Right cardiac atrium (tissue), 5 donors: ENCODE data around the gene ABL2. TPM values are rescaled to one million over a fixed set of nuclear protein-coding genes. Genes with fewer than 3 reads are reported as not detected.

Experiments
- ATAC-seq, 2 donors: fragments of 200-7000 bp; cut with Tn5 transposase; one replicate each; pipeline versions ENCODE4 v1.8.0 to v1.9.1; 2020; ENCODE audit warnings: moderate library complexity in 2 of 2, mild to moderate bottlenecking in 1 of 2
- DNase-seq, 3 donors: peaks; one replicate each; pipeline ENCODE4 v3.0.0-alpha.2; 2020
- H3K27ac ChIP-seq: one replicate; pipeline ENCODE4 v1.5.1; 2013; ENCODE audit warnings: mild to moderate bottlenecking, low read length, control low read depth, moderate library complexity
- H3K27me3 ChIP-seq: one replicate; pipeline ENCODE4 v1.6.1; 2013; ENCODE audit not compliant: control insufficient read depth, insufficient read depth
- H3K4me1 ChIP-seq: one replicate; pipeline ENCODE4 v1.6.1; 2013; ENCODE audit warnings: low read length; ENCODE audit not compliant: control insufficient read depth, insufficient read depth
- H3K4me3 ChIP-seq: one replicate; pipeline ENCODE4 v1.5.1; 2013; ENCODE audit warnings: low read length, control low read depth
- H3K9me3 ChIP-seq: one replicate; pipeline ENCODE4 v1.6.1; 2013; ENCODE audit warnings: low read length; ENCODE audit not compliant: control insufficient read depth
- WGBS: extraction: QIAGEN DNeasy Blood & Tissue Kit; methylation state at CpG from one replicate; pipeline ENCODE4 v1.1.7; 2013; 5-methylcytosine and 5-hydroxymethylcytosine counted together
- intact Hi-C, 4 donors: fragments of 100-400 bp; cut with DNase I; formaldehyde crosslinking; loops; one replicate each; pipeline versions ENCODE4 v1.11.0 to v1.14.0; 2022 to 2023
- polyA plus RNA-seq: library from polyadenylated mRNA; stranded (reverse); fragments of 200-250 nt; gene quantifications from one replicate; pipeline ENCODE4 v1.2.3, GENCODE V29; 2013
- total RNA-seq, 4 donors: library from RNA; stranded (reverse); fragmentation: NEBNext Ultra II Directional; extraction: Animal tissue kit (Norgen Biotek cat#: 25700); gene quantifications; one replicate each; pipeline ENCODE4 v1.2.1, GENCODE V29; 2021
- donor health status: healthy with polysubstance abuse.
- donor health status: DM: no; HTN: yes; CAD: no.
- donor health status: DM: no; HTN: no; CAD: no.
- donor health status: DM: no; HTN: yes; CAD: no; lungs with severe emphysema.
- donor health status: DM: yes; HTN: yes; CAD: no.

The ABL2 gene
- total and polyA plus RNA-seq, 5 donors, result 3.2 to 18.4 (median 10.5) TPM

GRCh38 chr1:179108644-179109043 is 120.8 kb downstream of the ABL2 start:
- ATAC-seq, result no peak
- intact Hi-C loops, result no loop called here
- no peaks in the 10 kb centered on the region for H3K9me3 ChIP-seq
- 93% methylated on average over 2 of the region's 2 CpGs for WGBS
- H3K27me3 ChIP-seq, result no peaks in the 10 kb centered on the region
- DNase-seq, result no peak
- H3K4me1 ChIP-seq, result no peaks in the 10 kb centered on the region
- H3K4me3 ChIP-seq, result no peak overlapping the region
- no peak overlapping the region for H3K27ac ChIP-seq

- ATAC-seq (peak; percentile 62 to 74), DNase-seq (no peak)
- Histone ChIP-seq H3K27me3 (no peaks in the 10 kb centered on the region), H3K9me3 (no peaks in the 10 kb centered on the region), H3K27ac (no peak overlapping the region), H3K4me3 (no peak overlapping the region), H3K4me1 (no peaks in the 10 kb centered on the region)
- WGBS, result 62% methylated on average over 15 of the region's 15 CpGs
- intact Hi-C loops, result no loop called here
These were observed 121.5 kb downstream of the ABL2 start for GRCh38 chr1:179107706-179108629.

GRCh38 chr1:179105393-179105792 is 124.1 kb downstream of the ABL2 start:
- H3K4me1 ChIP-seq, result no peaks in the 10 kb centered on the region
- no peak overlapping the region for H3K4me3 ChIP-seq
- ATAC-seq (no peak), DNase-seq (no peak)
- no peaks in the 10 kb centered on the region for H3K9me3 ChIP-seq
- no peak overlapping the region for H3K27ac ChIP-seq
- 80% methylated on average over 7 of the region's 7 CpGs for WGBS
- intact Hi-C loops, result no loop called here
- no peaks in the 10 kb centered on the region for H3K27me3 ChIP-seq

GRCh38 chr1:179104611-179105250 is 124.7 kb downstream of the ABL2 start:
- Histone ChIP-seq H3K4me1 (no peaks in the 10 kb centered on the region), H3K4me3 (no peak overlapping the region), H3K27ac (no peak overlapping the region), H3K27me3 (no peaks in the 10 kb centered on the region), H3K9me3 (no peaks in the 10 kb centered on the region)
- intact Hi-C loops, result no loop called here
- no peak for DNase-seq
- WGBS, result 81% methylated on average over 3 of the region's 3 CpGs
- no peak for ATAC-seq

GRCh38 chr1:179103999-179104398 is 125.5 kb downstream of the ABL2 start:
- Histone ChIP-seq H3K4me3 (no peak overlapping the region), H3K4me1 (no peaks in the 10 kb centered on the region), H3K27ac (no peak overlapping the region), H3K27me3 (no peaks in the 10 kb centered on the region), H3K9me3 (no peaks in the 10 kb centered on the region)
- intact Hi-C loops, result no loop called here
- no peak for DNase-seq
- no peak for ATAC-seq
- 94% methylated on average over 1 of the region's 1 CpG for WGBS

- H3K4me3 ChIP-seq, result no peak overlapping the region
- intact Hi-C loops, result no loop called here
- DNase-seq (no peak), ATAC-seq (no peak)
- no peaks in the 10 kb centered on the region for H3K27me3 ChIP-seq
- no peak overlapping the region for H3K27ac ChIP-seq
- H3K4me1 ChIP-seq, result no peaks in the 10 kb centered on the region
- WGBS, result 92% methylated on average over 4 of the region's 4 CpGs
- H3K9me3 ChIP-seq, result no peaks in the 10 kb centered on the region
These were observed 127.9 kb downstream of the ABL2 start for GRCh38 chr1:179101566-179101965.

GRCh38 chr1:179099891-179100290 is 129.6 kb downstream of the ABL2 start:
- no peaks in the 10 kb centered on the region for H3K9me3 ChIP-seq
- 95% methylated on average over 4 of the region's 4 CpGs for WGBS

GRCh38 chr1:179095924-179096323 is 133.6 kb downstream of the ABL2 start:
- Histone ChIP-seq H3K9me3 (no peaks in the 10 kb centered on the region), H3K4me3 (no peak overlapping the region), H3K4me1 (peaks cover 7% of the 10 kb centered on the region), H3K27me3 (no peaks in the 10 kb centered on the region), H3K27ac (no peak overlapping the region)
- peak in 1 of 2 donors; percentile 38 for ATAC-seq
- intact Hi-C loops, result no loop called here
- DNase-seq, result no peak
- WGBS, result 68% methylated on average over 3 of the region's 3 CpGs

More at GRCh38 chr1:179099891-179100290, 129.6 kb downstream of the ABL2 start:
- ATAC-seq (no peak), DNase-seq (no peak)
- H3K27me3 ChIP-seq, result no peaks in the 10 kb centered on the region
- intact Hi-C loops, result no loop called here
- H3K4me3 ChIP-seq, result no peak overlapping the region
- no peak overlapping the region for H3K27ac ChIP-seq
- H3K4me1 ChIP-seq, result no peaks in the 10 kb centered on the region

GRCh38 chr1:179095377-179095776 is 134.1 kb downstream of the ABL2 start:
- ATAC-seq, result no peak
- H3K4me3 ChIP-seq, result no peak overlapping the region
- intact Hi-C loops, result no loop called here
- no peaks in the 10 kb centered on the region for H3K9me3 ChIP-seq
- DNase-seq, result no peak
- H3K4me1 ChIP-seq, result peaks cover 7% of the 10 kb centered on the region
- H3K27ac ChIP-seq, result no peak overlapping the region
- no peaks in the 10 kb centered on the region for H3K27me3 ChIP-seq
- 85% methylated on average over 4 of the region's 4 CpGs for whole genome bisulfite sequencing

- Histone ChIP-seq H3K27ac (no peak overlapping the region), H3K9me3 (no peaks in the 10 kb centered on the region), H3K27me3 (no peaks in the 10 kb centered on the region), H3K4me1 (peaks cover 7% of the 10 kb centered on the region), H3K4me3 (no peak overlapping the region)
- WGBS, result 75% methylated on average over 5 of the region's 5 CpGs
- intact Hi-C loops, result no loop called here
- ATAC-seq (no peak), DNase-seq (no peak)
These were observed 134.7 kb downstream of the ABL2 start for GRCh38 chr1:179094818-179095217.

- Histone ChIP-seq H3K27me3 (no peaks in the 10 kb centered on the region), H3K4me3 (no peak overlapping the region), H3K4me1 (peaks cover 7% of the 10 kb centered on the region), H3K27ac (no peak overlapping the region), H3K9me3 (no peaks in the 10 kb centered on the region)
- ATAC-seq, result no peak
- no peak for DNase-seq
- intact Hi-C loops, result no loop called here
- WGBS, result 82% methylated on average over 9 of the region's 9 CpGs
These were observed 136.5 kb downstream of the ABL2 start for GRCh38 chr1:179092896-179093461.
